Esophagus squamous epithelium (tissue), 4 donors: ENCODE measurements around the gene PRDM4.

ENCODE experiments used
- CTCF ChIP-seq, 6 experiments: fragments of 450-650 bp in 4 of 6; fragments of 200-600 bp in 2 of 6; sonication (generic) in 2 of 6; IDR thresholded peaks; one replicate each; pipeline ENCODE4 v1.5.1; 2016 to 2019; ENCODE audit warnings: antibody characterized with exemption in 6 of 6, mild to moderate bottlenecking in 4 of 6, moderate library complexity in 4 of 6
- POLR2A ChIP-seq, 4 donors: fragments of 450-650 bp; IDR thresholded peaks; one replicate each; pipeline ENCODE4 v1.6.1; 2017; ENCODE audit warnings: antibody characterized with exemption in 4 of 4, mild to moderate bottlenecking in 4 of 4, moderate library complexity in 3 of 4

- TF ChIP-seq CTCF (IDR thresholded peaks at IDR 0.05) (no peak), POLR2A (IDR thresholded peaks at IDR 0.05) (no peak)
Observed at GRCh38 chr12:107782067-107782466, 21.1 kb upstream of the PRDM4 start.
